H9 (cell line): ENCODE data around the gene LZTFL1. TPM values are rescaled to one million over a fixed set of nuclear protein-coding genes. Genes with fewer than 3 reads are reported as not detected.

Experiments
- DNase-seq: peaks from one replicate; pipeline ENCODE4 v3.0.0-alpha.2; 2017
- H2AFZ ChIP-seq: one replicate; pipeline ENCODE4 v1.6.1; 2013; ENCODE audit warnings: mild to moderate bottlenecking, low read length, control low read depth, moderate library complexity
- H2AK5ac ChIP-seq: 2 replicates; pipeline ENCODE4 v1.6.1; 2013; ENCODE audit warnings: low read length, control low read depth, mixed read lengths; ENCODE audit not compliant: insufficient read length
- H2BK120ac ChIP-seq: one replicate; pipeline ENCODE4 v1.6.1; 2013; ENCODE audit warnings: low read depth, mild to moderate bottlenecking, low read length, control low read depth, inconsistent platforms; ENCODE audit not compliant: poor library complexity, severe bottlenecking
- H2BK12ac ChIP-seq: 2 replicates; pipeline ENCODE4 v1.6.1; 2013; ENCODE audit warnings: low read length, control low read depth, mixed read lengths, low read depth; ENCODE audit not compliant: insufficient read length
- H2BK15ac ChIP-seq: 2 replicates; pipeline ENCODE4 v1.6.1; 2013; ENCODE audit warnings: low read depth, low read length, control low read depth
- H2BK20ac ChIP-seq: one replicate; pipeline ENCODE4 v1.6.1; 2013; ENCODE audit warnings: low read depth, mild to moderate bottlenecking, low read length, control low read depth, inconsistent platforms; ENCODE audit not compliant: poor library complexity, severe bottlenecking
- H2BK5ac ChIP-seq: 2 replicates; pipeline ENCODE4 v1.6.1; 2013; ENCODE audit warnings: low read length, control low read depth, mixed read lengths; ENCODE audit not compliant: insufficient read length
- H3K14ac ChIP-seq: 2 replicates; pipeline ENCODE4 v1.6.1; 2013; ENCODE audit warnings: low read length, control low read depth; ENCODE audit not compliant: insufficient read depth
- H3K18ac ChIP-seq: 2 replicates; pipeline ENCODE4 v1.6.1; 2013; ENCODE audit warnings: low read depth, mild to moderate bottlenecking, mixed read lengths, low read length, control low read depth; ENCODE audit not compliant: insufficient read length
- H3K23ac ChIP-seq: 2 replicates; pipeline ENCODE4 v1.6.1; 2013; ENCODE audit warnings: low read length, control low read depth, mixed read lengths, low read depth; ENCODE audit not compliant: insufficient read length
- H3K23me2 ChIP-seq: 2 replicates; pipeline ENCODE4 v1.6.1; 2013; ENCODE audit warnings: low read depth, mild to moderate bottlenecking, mixed read lengths, low read length, control low read depth; ENCODE audit not compliant: insufficient read length, poor library complexity, severe bottlenecking
- H3K27ac ChIP-seq: 2 replicates; pipeline ENCODE4 v1.5.1; 2013; ENCODE audit warnings: low read length, control low read depth, mixed read lengths, low read depth; ENCODE audit not compliant: insufficient read length
- H3K27me3 ChIP-seq: 2 replicates; pipeline ENCODE4 v1.6.1; 2013; ENCODE audit warnings: low read length, control low read depth, inconsistent platforms; ENCODE audit not compliant: insufficient read depth
- H3K4ac ChIP-seq: 2 replicates; pipeline ENCODE4 v1.6.1; 2013; ENCODE audit warnings: low read depth, mild to moderate bottlenecking, control low read depth, inconsistent platforms, low read length, moderate library complexity
- H3K4me1 ChIP-seq: 2 replicates; pipeline ENCODE4 v1.6.1; 2013; ENCODE audit warnings: low read length, control low read depth, inconsistent platforms; ENCODE audit not compliant: insufficient read depth
- H3K4me2 ChIP-seq: 2 replicates; pipeline ENCODE4 v1.6.1; 2013; ENCODE audit warnings: low read length, control low read depth, mixed read lengths; ENCODE audit not compliant: insufficient read length, insufficient read depth
- H3K56ac ChIP-seq: 2 replicates; pipeline ENCODE4 v1.6.1; 2013; ENCODE audit warnings: low read depth, mild to moderate bottlenecking, mixed read lengths, low read length, control low read depth; ENCODE audit not compliant: insufficient read length
- H3K79me1 ChIP-seq: 2 replicates; pipeline ENCODE4 v1.6.1; 2013; ENCODE audit warnings: low read depth, mild to moderate bottlenecking, moderate library complexity, low read length, control low read depth, inconsistent platforms; ENCODE audit not compliant: insufficient read depth, poor library complexity, severe bottlenecking
- H3K79me2 ChIP-seq: 2 replicates; pipeline ENCODE4 v1.6.1; 2013; ENCODE audit warnings: low read length, control low read depth, inconsistent platforms; ENCODE audit not compliant: insufficient read depth
- H3K9ac ChIP-seq: 2 replicates; pipeline ENCODE4 v1.6.1; 2013; ENCODE audit warnings: low read length, control low read depth, mixed read lengths; ENCODE audit not compliant: insufficient read length; ENCODE audit errors: extremely low read depth
- H3K9me3 ChIP-seq: one replicate; pipeline ENCODE4 v1.6.1; 2013; ENCODE audit warnings: low read depth, low read length, inconsistent platforms; ENCODE audit not compliant: control insufficient read depth
- H3T11ph ChIP-seq: one replicate; pipeline ENCODE4 v1.6.1; 2013; ENCODE audit warnings: mild to moderate bottlenecking, low read length, control low read depth, inconsistent platforms
- H4K20me1 ChIP-seq: one replicate; pipeline ENCODE4 v1.6.1; 2013; ENCODE audit not compliant: control insufficient read depth, insufficient read length, insufficient read depth
- H4K5ac ChIP-seq: 2 replicates; pipeline ENCODE4 v1.6.1; 2013; ENCODE audit warnings: low read depth, mild to moderate bottlenecking, mixed read lengths, low read length, control low read depth; ENCODE audit not compliant: insufficient read length
- H4K8ac ChIP-seq: replicated peaks from 2 replicates; pipeline ENCODE4 v1.6.1; 2013; ENCODE audit warnings: low read length, control low read depth, mixed read lengths, low read depth; ENCODE audit not compliant: insufficient read length
- H4K91ac ChIP-seq: 2 replicates; pipeline ENCODE4 v1.6.1; 2013; ENCODE audit warnings: low read depth, mild to moderate bottlenecking, moderate library complexity, mixed read lengths, low read length, control low read depth; ENCODE audit not compliant: insufficient read length
- H3K27ac Mint-ChIP-seq, 3 experiments: 2 replicates in 2 of 3; 3 replicates in 1 of 3; pipeline ENCODE4 v1.8.0; 2020 to 2021; ENCODE audit warnings: mixed read lengths in 3 of 3, mild to moderate bottlenecking in 1 of 3, moderate library complexity in 1 of 3
- H3K27me3 Mint-ChIP-seq: 2 replicates; pipeline ENCODE4 v1.8.0; 2021; ENCODE audit warnings: low read depth, mild to moderate bottlenecking, moderate library complexity, mixed read lengths
- H3K36me3 Mint-ChIP-seq, 3 experiments: 2 replicates in 2 of 3; 3 replicates in 1 of 3; pipeline ENCODE4 v1.8.0; 2020 to 2021; ENCODE audit warnings: low read depth in 3 of 3, mixed read lengths in 3 of 3; ENCODE audit not compliant: insufficient read depth in 1 of 3
- H3K4me1 Mint-ChIP-seq, 2 experiments: 2 replicates each; pipeline ENCODE4 v1.8.0; 2020; ENCODE audit warnings: mixed read lengths in 2 of 2
- H3K4me3 Mint-ChIP-seq, 2 experiments: 2 replicates in 1 of 2; 3 replicates in 1 of 2; pipeline ENCODE4 v1.8.0; 2020 to 2021; ENCODE audit warnings: mild to moderate bottlenecking in 2 of 2, mixed read lengths in 2 of 2, moderate library complexity in 1 of 2
- H3K9me3 Mint-ChIP-seq, 2 experiments: 2 replicates in 1 of 2; 3 replicates in 1 of 2; pipeline ENCODE4 v1.8.0; 2020; ENCODE audit warnings: mild to moderate bottlenecking in 2 of 2, mixed read lengths in 2 of 2, moderate library complexity in 1 of 2
- total RNA-seq: library from RNA; stranded (reverse); gene quantifications from 2 replicates; pipeline ENCODE4 v1.2.1, GENCODE V29; 2021
- TF ChIP-seq, protein P1 (sequence below): fragments of 200-600 bp; sonication (generic); conservative IDR thresholded peaks from 3 replicates; pipeline ENCODE4 v1.8.0; 2021; ENCODE audit warnings: antibody characterized with exemption, mild to moderate bottlenecking

The LZTFL1 gene
- total RNA-seq, 1 experiment from 2014 or later = 12.2 TPM

DNA sequence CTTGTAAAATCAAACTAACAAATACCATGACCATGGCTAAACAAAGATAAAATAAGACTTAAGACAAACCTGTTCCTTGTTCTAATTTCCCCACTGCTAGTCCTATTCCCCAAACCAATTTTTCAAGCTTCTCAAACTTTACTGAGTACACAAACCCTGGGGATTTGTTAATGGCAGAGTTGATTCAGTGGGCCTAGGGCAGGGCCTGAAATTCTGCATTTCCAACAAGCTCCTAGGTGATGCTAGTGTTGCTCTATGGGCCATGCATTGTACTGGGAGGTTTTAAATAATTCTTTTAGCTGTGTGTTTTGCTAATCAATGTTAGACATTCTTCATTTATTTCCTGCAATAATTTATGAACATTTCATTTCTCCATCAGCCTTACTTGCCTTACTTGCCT is 31.1 kb upstream of the LZTFL1 start:
- no peaks in the 10 kb centered on the region for H3K36me3 Mint-ChIP-seq
- no peak overlapping the region for H2AFZ ChIP-seq
- no peaks in the 10 kb centered on the region for H3K23me2 ChIP-seq
- H2BK12ac ChIP-seq = no peak overlapping the region
- H4K8ac ChIP-seq = no peak overlapping the region
- no peak overlapping the region for H4K91ac ChIP-seq
- TF ChIP-seq, protein P1, sequence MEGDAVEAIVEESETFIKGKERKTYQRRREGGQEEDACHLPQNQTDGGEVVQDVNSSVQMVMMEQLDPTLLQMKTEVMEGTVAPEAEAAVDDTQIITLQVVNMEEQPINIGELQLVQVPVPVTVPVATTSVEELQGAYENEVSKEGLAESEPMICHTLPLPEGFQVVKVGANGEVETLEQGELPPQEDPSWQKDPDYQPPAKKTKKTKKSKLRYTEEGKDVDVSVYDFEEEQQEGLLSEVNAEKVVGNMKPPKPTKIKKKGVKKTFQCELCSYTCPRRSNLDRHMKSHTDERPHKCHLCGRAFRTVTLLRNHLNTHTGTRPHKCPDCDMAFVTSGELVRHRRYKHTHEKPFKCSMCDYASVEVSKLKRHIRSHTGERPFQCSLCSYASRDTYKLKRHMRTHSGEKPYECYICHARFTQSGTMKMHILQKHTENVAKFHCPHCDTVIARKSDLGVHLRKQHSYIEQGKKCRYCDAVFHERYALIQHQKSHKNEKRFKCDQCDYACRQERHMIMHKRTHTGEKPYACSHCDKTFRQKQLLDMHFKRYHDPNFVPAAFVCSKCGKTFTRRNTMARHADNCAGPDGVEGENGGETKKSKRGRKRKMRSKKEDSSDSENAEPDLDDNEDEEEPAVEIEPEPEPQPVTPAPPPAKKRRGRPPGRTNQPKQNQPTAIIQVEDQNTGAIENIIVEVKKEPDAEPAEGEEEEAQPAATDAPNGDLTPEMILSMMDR = no peak
- no peak overlapping the region for H3T11ph ChIP-seq
- H3K27ac ChIP-seq = no peak overlapping the region
- H3K9me3 Mint-ChIP-seq = no peaks in the 10 kb centered on the region
- H3K4me3 Mint-ChIP-seq = no peak overlapping the region
- H3K27ac Mint-ChIP-seq = no peak overlapping the region
- DNase-seq = no peak
- no peaks in the 10 kb centered on the region for H4K20me1 ChIP-seq
- no peaks in the 10 kb centered on the region for H3K9me3 ChIP-seq
- H3K79me1 ChIP-seq = no peaks in the 10 kb centered on the region
- no peak overlapping the region for H4K5ac ChIP-seq
- H3K56ac ChIP-seq = no peak overlapping the region
- H3K27me3 ChIP-seq = no peaks in the 10 kb centered on the region
- H3K4ac ChIP-seq = no peak overlapping the region
- H2BK20ac ChIP-seq = no peak overlapping the region
- H2BK120ac ChIP-seq = no peak overlapping the region
- H3K9ac ChIP-seq = no peak overlapping the region
- H3K18ac ChIP-seq = no peak overlapping the region
- no peak overlapping the region for H3K14ac ChIP-seq
- H2AK5ac ChIP-seq = no peak overlapping the region
- H3K23ac ChIP-seq = no peak overlapping the region
- H2BK15ac ChIP-seq = no peak overlapping the region
- H3K27me3 Mint-ChIP-seq = peaks cover 3% of the 10 kb centered on the region
- H3K79me2 ChIP-seq = no peaks in the 10 kb centered on the region
- H3K4me2 ChIP-seq = no peak overlapping the region
- no peak overlapping the region for H2BK5ac ChIP-seq
- peaks cover 14 to 16% of the 10 kb centered on the region in 2 experiments for H3K4me1 Mint-ChIP-seq
- H3K4me1 ChIP-seq = no peaks in the 10 kb centered on the region
